ENCODE measurements around the gene TRAF3IP1.

TRAF3IP1 gene

GRCh38 chr2:238408615-238409340 lies 88.5 kb downstream of the TRAF3IP1 start:
- no peak for DNase-seq (ENCODE audit: low read depth)

- peak; percentile 57 for DNase-seq (ENCODE audit: low read depth)
These were observed 89.3 kb downstream of the TRAF3IP1 start for GRCh38 chr2:238409341-238410199.

GRCh38 chr2:238412067-238412767 lies 91.9 kb downstream of the TRAF3IP1 start:
- DNase-seq (ENCODE audit: low read depth), result no peak

- DNase-seq (ENCODE audit: low read depth), result no peak
These were observed 93.0 kb downstream of the TRAF3IP1 start for GRCh38 chr2:238413368-238413767.

- DNase-seq (ENCODE audit: low read depth), result no peak
These were observed 94.9 kb downstream of the TRAF3IP1 start for GRCh38 chr2:238415036-238415764.

- no peak for DNase-seq (ENCODE audit: low read depth)
These were observed 95.6 kb downstream of the TRAF3IP1 start for GRCh38 chr2:238415893-238416292.

- no peak for DNase-seq (ENCODE audit: low read depth)
These were observed 98.1 kb downstream of the TRAF3IP1 start for GRCh38 chr2:238418196-238418998.

GRCh38 chr2:238418999-238419546 lies 98.8 kb downstream of the TRAF3IP1 start:
- DNase-seq (ENCODE audit: low read depth), result peak; percentile 54

- no peak for DNase-seq (ENCODE audit: low read depth)
These were observed 100.1 kb downstream of the TRAF3IP1 start for GRCh38 chr2:238420442-238420841.

- DNase-seq (ENCODE audit: low read depth), result peak; percentile 36
These were observed 100.8 kb downstream of the TRAF3IP1 start for GRCh38 chr2:238420878-238421694.

- no peak for DNase-seq (ENCODE audit: low read depth)
These were observed 101.3 kb downstream of the TRAF3IP1 start for GRCh38 chr2:238421695-238422035.

- DNase-seq (ENCODE audit: low read depth), result no peak
These were observed 102.0 kb downstream of the TRAF3IP1 start for GRCh38 chr2:238422285-238422684.

GRCh38 chr2:238422940-238423339 lies 102.6 kb downstream of the TRAF3IP1 start:
- DNase-seq (ENCODE audit: low read depth), result no peak

GRCh38 chr2:238423561-238424312 lies 103.4 kb downstream of the TRAF3IP1 start:
- peak; percentile 33 for DNase-seq (ENCODE audit: low read depth)

- no peak for DNase-seq (ENCODE audit: low read depth)
These were observed 104.0 kb downstream of the TRAF3IP1 start for GRCh38 chr2:238424313-238424700.

- DNase-seq (ENCODE audit: low read depth), result no peak
These were observed 105.2 kb downstream of the TRAF3IP1 start for GRCh38 chr2:238425505-238425978.

- peak; percentile 83 for DNase-seq (ENCODE audit: low read depth)
These were observed 105.8 kb downstream of the TRAF3IP1 start for GRCh38 chr2:238425979-238426567.

GRCh38 chr2:238426568-238427434 lies 106.5 kb downstream of the TRAF3IP1 start, which contains the start of gene ASB1:
Gene ASB1, plus strand, starts transcription at chr2:238426927. Its CDS starts 144 bp downstream, at chr2:238427071.
- peak; percentile 92 for DNase-seq (ENCODE audit: low read depth)
